Stromal cell of bone marrow (primary cell): Measurements from ENCODE around the gene SMYD2.

ENCODE experiments used
- DNase-seq: peaks from one replicate; pipeline ENCODE4 v3.0.0-alpha.2; 2012; ENCODE audit warnings: low read depth

The SMYD2 gene, protein sequence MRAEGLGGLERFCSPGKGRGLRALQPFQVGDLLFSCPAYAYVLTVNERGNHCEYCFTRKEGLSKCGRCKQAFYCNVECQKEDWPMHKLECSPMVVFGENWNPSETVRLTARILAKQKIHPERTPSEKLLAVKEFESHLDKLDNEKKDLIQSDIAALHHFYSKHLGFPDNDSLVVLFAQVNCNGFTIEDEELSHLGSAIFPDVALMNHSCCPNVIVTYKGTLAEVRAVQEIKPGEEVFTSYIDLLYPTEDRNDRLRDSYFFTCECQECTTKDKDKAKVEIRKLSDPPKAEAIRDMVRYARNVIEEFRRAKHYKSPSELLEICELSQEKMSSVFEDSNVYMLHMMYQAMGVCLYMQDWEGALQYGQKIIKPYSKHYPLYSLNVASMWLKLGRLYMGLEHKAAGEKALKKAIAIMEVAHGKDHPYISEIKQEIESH

DNA sequence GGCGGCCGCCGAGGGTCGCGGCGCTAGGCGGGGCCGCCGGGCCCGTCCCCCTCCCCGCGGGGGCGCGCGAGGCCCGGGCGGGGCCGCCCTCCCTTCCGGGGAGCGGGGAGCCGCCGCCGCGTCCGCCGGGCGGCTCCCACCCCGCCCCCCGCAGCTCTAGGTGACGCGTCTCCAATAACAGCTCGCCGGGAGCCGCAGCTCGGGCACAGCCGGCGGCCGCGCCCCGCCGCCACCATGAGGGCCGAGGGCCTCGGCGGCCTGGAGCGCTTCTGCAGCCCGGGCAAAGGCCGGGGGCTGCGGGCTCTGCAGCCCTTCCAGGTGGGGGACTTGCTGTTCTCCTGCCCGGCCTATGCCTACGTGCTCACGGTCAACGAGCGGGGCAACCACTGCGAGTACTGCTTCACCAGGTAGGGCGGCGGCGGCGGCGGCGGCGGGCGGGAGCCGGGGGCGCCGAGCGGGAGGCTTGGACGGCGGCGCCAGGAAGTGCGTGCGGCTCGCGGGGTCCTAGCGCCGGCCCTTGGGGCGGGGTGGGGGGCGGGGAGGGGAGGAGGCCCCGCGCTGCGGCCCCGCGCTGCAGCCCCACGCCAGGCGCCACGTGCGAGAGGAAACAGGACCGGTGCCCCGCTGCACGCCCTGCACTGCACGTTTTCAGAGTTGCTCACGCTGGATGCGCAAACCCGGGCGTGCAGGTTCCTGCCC, at the start of gene SMYD2:
Gene SMYD2, plus strand, starts transcription at position 139 of the 699 bp plus-strand sequence. Its CDS starts 96 bp downstream, at position 235.
- peak; percentile 23 for DNase-seq

DNA sequence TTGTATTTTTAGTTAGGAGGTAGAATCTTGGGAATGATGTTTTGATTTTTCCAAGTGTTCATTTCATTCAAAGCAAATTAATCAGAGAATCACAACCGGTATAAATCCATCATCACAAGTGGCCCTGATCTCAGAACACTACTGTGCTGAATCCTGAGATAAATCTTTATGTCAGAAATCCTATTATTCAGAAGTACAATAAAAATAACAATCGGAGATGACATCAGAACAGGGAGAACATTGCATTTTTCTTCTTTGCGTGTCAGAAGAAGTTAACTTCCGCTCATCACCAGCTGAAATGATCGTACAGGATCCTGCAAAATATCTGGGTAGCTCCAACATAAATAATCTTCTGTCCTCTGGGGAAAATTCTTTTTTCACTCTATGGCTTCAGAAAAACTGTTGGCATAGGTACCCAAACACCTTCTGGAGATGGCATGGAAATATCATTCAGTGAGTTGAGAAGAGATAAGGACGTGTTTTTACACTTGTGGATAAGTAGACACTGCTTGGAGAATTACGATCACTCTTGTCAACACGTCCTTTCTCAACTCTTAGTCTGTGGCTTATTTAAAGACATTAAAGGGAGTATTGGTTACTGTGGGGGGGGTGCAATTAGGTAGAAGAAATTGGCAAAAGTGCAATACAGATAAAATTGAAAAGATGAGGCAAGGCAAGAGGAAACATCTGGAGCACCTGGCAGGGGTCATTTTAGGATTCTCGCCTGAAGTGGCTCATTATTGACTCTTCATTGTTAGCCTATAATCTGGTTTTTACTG, 46.9 kb upstream of the SMYD2 start:
- DNase-seq = no peak

DNA sequence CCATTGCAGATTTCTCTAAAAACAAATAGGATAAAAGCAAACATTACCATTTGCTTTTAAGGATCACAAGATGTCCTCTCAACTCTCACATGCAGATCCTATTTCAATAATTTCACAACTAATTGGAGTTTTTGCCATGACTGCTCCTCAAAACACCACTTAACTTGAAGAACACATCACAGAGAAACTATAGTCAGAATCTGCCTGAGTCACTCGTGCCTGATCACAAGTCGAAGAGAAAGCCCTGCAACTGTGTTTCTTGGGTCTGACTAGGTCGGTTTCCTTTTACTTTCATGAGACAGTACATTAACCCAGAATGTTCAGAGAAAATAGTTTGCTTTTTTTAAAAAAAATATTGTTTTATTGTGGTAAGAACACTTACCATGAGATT, 46.3 kb upstream of the SMYD2 start:
- peak; percentile 52 for DNase-seq

DNA sequence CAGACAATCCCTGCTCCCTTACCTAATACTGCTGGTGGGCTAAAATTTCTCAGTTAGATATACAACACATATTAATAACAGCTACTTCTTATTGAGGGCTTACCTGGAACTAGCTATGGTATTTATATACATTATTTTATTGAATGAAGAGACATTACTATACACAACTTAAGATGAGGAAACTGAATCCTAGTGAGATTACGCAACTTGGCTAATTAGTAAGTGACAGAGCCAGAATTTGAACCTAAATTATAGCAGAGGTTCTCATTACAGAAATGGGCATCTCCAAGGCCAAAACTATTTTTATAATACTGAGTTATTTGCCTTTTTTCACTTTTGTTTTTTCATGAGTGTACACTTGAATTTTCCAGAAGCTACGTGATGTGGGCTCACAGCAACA, 44.5 kb upstream of the SMYD2 start:
- DNase-seq = no peak

DNA sequence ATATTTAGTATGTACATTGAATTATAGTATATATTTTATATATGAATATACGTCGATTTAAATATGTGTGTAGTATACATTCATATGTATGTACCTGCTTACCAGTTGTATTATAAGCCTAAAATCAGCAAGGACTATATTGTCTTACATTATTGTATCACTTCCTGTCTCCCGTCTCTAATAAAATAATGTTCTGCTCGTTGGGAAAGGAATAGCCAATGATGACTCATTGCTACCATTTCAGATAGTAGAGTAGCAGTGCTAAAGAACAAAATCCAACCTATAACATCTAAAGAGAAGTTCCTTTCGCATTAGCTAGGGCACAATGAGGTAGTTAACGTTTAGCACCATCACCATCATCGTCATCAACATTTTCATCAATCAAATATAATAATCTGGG, 39.9 kb upstream of the SMYD2 start:
- DNase-seq = no peak

DNA sequence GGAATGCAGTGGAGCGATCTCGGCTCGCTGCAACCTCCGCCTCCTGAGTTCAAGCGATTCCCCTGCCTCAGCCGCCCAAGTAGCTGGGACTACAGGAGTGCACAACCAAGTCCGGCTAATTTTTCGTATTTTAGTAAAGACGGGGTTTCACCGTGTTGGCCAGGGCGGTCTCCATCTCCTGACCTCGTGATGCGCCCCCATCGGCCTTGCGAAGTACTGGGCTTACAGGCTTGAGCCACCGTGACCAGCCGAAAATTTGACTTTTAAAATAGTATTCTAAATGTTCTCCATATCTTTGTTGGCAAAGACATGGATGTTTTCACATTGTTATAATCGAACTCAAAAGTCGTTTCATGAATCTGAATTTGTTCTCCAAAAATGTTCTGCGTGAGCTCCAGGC, 36.7 kb upstream of the SMYD2 start:
- DNase-seq = no peak

DNA sequence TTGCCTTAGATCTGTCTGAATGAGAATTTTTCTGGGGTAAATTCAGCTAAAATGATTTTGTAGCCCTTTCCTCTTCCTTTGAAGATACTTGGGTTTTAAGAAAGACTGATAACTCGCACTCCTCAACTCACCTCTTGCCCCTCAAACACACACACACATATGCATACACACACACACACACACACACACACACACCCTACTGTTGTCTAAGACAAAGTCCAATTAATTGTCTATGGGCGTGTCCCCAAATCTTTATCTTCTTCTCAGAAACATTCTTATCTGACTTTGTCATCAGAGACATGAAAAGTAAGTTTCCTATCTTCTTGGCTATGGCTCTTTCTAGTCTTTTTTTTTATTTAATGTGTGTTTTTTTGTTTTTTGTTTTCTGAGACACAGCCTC, 36.1 kb upstream of the SMYD2 start:
- no peak for DNase-seq

DNA sequence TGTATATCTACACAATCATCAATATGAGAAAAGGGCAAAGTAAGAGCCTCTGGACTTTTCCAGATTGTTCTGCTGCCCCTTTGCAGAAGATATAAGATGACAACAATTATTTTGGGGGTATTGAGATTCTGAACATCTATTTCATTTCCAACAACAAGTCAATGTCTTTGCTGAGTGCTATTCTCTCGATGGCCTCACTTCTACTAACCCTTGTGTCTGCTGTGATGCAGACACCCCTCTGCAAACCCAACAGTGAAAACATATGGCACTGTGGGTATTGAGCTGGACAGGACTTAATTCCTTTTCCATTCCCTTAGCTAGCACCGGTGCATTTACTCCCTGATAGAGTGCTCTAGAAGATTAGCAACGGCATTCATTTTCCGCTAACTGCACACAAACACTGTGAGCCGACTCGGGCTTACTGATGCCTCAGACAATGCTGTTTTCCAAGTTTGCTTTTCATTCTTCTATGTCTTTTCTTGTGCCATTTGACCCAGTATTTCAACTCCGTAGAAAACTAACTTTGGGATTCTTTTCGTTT, 33.4 kb upstream of the SMYD2 start:
- no peak for DNase-seq

DNA sequence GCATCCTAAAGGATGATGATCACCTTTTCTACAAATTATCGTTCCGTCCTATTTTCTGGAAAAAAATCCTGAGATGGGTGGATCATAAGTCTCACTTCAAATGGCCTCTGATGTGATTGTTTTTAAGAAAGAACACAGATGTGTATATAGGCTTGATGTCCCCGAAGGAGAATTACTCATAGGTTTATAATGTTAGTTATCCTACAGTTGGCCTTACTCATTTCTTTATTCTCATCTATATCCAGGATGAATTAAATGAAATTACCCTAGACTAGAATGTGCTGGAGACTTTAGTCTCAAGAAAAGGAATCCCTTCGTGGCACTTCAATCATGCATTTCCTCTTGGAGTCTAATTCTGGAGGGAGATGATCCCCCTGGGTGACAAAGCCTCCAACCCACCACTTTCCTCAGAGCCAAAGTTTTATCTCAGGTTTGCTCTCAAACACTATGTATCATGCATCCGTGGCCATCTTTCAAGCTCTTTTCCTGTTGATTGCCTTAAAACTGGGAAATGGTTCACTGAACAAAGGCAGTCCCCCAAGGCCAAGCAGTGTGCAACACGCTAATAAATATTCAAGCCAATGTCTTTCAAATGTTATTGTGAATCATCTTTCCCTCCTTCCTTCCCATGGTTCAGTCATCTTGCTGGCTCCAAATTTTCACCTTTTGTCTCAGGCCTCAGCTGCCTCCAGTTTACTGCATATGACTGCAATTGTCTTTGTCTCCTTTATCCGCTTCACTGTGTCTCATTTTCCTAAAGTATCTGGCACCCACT, 32.5 kb upstream of the SMYD2 start:
- no peak for DNase-seq

DNA sequence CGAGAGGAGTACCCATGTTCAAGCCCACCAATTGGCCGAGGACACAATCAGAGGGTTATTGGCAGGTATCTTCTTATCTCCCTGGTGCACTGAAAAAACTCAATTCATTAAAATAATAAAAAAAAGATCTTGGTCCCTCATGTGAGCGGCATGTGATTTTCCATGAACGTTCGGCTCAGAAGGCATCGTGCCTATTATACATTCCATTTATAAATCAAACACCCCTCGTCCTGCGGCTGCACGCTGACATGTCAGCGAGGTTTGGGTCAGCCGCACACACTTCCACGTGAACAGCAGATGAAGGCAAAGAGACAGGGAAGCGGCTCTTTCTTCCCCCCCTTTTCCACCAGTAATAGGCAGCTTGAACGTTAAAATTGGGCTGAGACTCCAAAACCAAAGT, 31.3 kb upstream of the SMYD2 start:
- DNase-seq = no peak

DNA sequence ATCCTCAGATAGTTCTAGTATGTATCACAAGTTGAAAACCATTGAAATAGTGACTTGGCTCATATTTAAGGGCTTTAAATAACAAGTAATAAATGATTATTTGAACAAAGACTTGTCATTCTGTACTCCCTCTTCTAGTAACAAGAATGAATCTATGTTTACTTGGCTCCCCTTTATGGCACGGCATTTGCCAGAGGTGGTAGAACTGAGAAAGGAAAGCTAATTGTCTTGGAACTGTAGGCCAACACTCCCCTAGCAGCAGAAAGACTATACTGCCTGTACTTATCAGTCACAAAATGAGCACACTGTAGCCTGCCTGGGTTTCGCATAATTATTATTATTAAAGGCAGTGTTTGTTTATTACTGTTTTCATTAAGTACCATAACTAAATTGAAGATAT, 29.6 kb upstream of the SMYD2 start:
- DNase-seq = no peak

DNA sequence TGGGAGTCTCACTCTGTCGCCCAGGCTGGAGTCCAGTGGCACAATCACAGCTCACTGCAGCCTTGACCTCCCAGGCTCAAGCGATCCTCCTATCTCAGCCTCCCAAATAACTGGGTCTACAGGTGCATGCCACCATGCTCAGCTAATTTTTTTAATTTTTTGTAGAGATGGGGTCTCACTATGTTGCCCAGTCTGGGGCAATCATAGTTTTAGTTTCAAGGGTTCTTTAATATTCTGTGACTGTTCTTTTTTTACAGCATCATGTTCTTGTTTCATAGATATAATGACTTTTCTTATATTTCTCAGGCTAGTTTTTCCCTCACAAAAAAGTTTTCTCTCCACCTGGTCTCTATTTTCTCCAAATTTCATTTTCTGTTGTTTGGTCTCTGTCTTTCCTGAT, 25.4 kb upstream of the SMYD2 start:
- no peak for DNase-seq

DNA sequence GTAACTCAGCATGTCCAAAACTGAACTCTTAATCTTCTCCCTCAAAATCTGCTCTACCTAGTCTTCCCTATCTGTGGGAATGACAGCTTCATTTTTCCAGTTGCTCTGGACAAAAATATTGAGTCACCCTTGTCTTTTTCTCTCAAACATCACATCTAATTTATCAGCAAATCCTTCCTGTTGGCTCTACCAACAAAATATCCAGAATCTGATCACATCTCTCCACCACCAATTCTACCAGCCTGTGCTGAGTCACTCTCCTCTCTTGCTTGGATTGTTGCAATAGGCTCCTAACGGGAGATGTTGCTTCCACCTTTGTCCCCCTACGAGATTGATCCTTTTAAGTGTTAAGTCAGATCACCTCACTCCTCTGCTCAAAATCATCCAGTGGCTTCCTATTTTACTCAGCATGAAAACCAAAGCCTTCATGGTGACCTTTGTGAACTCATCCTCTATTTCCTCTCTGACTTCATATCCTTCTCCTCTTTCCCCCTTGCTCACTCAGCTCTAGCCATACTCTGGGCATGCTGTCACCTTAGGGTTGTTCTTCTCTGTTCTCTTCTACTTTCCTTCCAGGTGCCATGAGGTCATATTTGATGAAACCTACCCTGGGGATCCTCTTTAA, 21.5 kb upstream of the SMYD2 start:
- DNase-seq = no peak

DNA sequence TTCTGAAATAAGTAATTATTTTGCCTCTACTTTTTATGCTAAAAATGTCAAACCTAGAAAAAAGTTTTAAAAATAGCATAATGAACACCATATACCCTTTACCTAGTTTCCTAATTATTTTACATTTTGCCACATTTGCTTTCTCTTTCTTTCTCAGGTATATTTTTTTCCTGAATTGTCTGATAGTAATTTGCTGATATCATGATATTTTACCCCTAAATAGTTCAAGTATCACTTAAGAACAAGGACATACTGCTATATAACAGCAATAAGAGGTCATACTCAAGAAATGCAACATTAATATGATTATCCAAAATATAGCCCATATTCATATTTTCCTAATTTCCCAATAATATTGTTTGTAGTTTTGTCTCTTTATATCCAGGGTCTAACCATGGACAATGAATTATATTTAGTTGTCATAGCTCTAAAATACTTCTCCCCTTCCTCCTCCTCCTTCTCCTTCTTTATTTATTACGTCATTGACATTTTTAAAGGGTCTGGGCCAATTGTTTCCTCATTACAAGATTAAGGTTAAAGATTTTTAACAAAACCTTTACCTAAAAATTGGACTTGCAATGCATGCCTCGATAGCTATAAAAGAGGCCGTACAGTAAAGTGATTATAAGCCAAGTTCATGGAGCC, 20.3 kb upstream of the SMYD2 start:
- DNase-seq = no peak

DNA sequence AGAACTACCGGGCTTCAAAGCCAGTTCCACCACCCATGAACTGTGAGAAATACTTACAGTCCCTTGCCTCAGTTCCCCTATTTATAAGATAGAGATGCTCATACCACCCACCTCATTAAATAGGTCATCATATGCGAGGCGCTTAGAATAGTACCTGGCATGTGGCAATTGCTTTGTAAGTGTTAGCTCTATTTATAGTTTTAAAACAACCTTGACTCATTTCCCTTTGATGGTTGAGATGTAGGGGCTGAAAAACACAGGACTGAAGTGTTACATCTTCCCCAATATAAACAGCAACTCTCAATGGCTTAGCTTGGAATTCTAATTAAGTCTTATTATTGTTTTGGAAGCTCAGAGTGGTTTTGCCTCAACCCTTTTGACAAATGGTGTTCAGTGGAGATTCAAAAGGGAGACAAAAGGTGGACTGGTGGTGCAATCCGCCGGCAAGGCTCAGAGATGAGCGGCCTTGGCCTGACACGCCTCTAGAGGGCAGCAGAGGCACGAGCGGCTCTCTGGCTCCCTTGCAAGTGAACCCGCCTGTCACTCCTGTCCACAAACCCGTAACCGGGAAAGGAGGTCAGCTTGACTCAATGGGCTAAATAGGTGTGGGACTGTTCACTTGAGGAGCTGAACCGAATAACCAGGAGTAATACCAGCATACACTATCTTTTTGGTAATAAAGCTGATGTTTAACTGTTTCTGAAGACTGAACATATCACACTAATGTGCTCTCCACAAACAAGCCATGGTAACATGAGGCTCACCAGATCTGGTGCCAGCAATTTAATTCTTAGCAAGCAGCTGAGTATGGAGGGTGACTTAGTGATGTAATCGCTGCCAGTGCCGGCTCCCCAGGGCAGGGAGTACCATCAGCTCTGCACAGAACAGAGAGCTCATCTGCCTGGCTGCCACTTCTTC, 19.5 kb upstream of the SMYD2 start:
- DNase-seq = peak; percentile 61

DNA sequence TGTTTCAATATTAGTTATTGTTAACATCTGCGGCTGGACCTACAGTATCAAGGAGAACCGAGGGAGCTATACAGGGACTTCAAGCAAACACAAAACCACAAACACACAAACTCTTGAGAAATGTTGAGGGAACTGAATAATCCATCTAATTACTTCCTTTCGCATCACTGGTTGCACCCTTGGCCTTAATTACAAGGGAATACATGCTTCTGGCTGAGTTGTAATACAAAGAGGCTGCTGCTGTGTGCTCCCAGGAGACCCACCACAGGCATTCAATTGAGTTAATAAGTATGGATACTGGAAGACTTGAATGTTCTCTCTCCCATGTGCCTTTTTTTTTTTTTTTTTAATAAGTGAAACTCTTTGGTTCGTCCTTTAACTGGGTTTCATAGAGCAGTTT, 16.8 kb upstream of the SMYD2 start:
- DNase-seq = no peak

DNA sequence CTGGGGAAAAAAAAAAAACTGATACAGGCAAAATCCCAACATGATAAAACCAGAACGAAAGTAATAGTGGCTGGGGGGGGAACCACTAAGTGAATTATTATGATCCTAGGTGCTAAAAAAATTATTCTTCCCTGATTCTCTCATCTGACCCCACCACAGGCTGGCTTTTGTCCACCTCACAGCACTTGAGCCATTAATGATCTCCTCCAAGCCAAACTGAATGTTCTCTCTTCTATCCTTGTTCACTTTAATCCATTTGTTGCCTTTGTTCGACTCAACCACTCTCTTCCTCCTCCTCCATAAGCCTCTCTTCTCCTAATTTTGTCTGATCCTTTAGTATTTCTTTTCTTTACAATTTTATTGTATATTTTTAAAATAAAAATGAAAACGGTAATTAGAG, 16.0 kb upstream of the SMYD2 start:
- DNase-seq = no peak

DNA sequence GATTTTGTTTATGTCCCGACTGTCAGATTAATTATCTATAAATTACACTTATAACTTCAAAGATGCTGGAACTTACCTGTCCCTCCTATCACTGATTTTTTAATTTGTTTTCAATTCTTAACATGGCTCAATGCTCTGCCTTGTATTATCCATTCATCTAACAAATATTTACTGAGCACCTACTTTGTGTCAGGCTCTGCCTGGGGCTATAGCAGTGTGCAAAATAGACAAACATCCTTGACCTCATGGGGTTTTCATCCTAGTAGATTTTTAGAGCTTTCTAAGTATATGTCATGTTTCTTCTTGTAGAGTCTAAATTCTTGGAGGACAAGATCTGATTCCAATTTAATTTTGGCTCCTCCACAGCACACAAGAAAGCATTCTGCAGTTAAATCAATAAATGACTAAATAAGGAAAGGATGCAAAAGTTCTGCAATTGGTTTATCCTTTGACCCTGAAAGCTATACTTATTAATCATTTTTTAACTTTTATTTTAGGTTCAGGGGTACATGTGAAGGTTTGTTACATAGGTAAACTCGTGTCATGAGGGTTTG, 10.8 kb upstream of the SMYD2 start:
- peak; percentile 41 for DNase-seq

DNA sequence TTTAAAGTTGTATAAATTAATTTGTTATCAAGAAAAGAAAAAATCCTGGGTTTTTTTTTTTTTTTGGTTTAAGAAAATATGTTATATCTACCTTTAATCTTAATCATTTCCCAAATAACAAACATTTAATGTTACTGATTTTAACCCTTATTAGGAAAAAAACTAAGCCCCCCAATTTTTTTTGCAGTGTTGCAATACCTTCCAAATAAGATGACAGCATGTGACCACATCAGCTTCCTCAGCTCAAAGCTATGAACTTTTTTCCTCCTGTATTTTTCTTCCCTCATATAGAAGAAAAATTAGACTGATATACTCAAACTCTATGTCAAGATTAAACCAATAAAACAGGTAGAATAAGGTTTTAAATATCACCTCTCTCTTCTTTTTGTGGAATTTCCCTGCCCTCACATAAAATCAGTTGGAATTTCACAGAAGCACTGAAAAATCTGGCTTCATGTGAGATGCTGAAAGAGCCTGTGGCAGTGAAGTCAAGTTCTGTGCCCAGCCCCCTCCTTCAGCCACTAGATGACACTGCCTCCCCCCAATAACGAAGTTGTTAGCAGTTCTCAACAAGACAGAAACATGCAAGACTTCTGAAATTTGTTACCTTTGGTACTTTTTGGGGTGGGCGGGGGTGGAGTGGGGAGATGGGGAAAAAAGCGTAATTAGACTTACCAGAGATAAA, 9.6 kb upstream of the SMYD2 start:
- DNase-seq = no peak
